HepG2 (cell line): ENCODE results near the gene CACTIN. TPM values are rescaled to one million over a fixed set of nuclear protein-coding genes. Genes with fewer than 3 reads are reported as not detected.

ENCODE experiments used
- ATAC-seq: fragments of 200-7000 bp; cut with Tn5 transposase; 3 replicates; pipeline ENCODE4 v1.9.1; 2020; ENCODE audit warnings: mild to moderate bottlenecking, moderate library complexity
- BruUV-seq: library from RNA; stranded (reverse); fragments of 400-500 nt; replicated peaks from 2 replicates; lab custom pipeline; 2021; lab: Mats Ljungman, UMichigan
- CTCF ChIA-PET: fragments of 300-600 bp; formaldehyde crosslinking; extraction: SDS; loops from one replicate; lab custom pipeline; 2021; ENCODE audit warnings: low total read pairs, inconsistent platforms, low intra/inter-chr PET ratio; lab: Yijun Ruan, JAX
- POLR2A ChIA-PET: fragments of 350-600 bp; sonication (Branson Sonifier 250); formaldehyde crosslinking; loops from one replicate; lab custom pipeline; 2020; ENCODE audit warnings: antibody characterized with exemption, inconsistent platforms; lab: Yijun Ruan, JAX
- DNase-seq: peaks from one replicate; pipeline ENCODE4 v3.0.0-alpha.2; 2015; ENCODE audit warnings: low spot score
- FAIRE-seq: peaks from 3 replicates; lab custom pipeline; 2011; peaks lifted over from hg19 to GRCh38; lab: Jason Lieb, UNC
- H2AFZ ChIP-seq: one replicate; pipeline ENCODE4 v1.6.1; 2011; ENCODE audit warnings: low read length, inconsistent platforms
- H3K27ac ChIP-seq: fragments of 300-600 bp; 3 replicates; pipeline ENCODE4 v1.8.0; 2011; ENCODE audit warnings: mixed run types, mild to moderate bottlenecking, mixed read lengths, low read length, inconsistent platforms; ENCODE audit not compliant: insufficient read depth; ENCODE audit errors: extremely low read length
- H3K27me3 ChIP-seq, 2 experiments: fragments of 200-600 bp in 1 of 2; 2 replicates in 1 of 2; 3 replicates in 1 of 2; pipeline versions ENCODE4 v1.6.0 to v1.8.0; 2011; ENCODE audit warnings: low read length in 2 of 2, mild to moderate bottlenecking in 2 of 2, moderate library complexity in 2 of 2, inconsistent platforms in 1 of 2; ENCODE audit not compliant: insufficient read depth in 2 of 2, control insufficient read depth in 1 of 2
- H3K36me3 ChIP-seq, 2 experiments: fragments of 200-600 bp in 1 of 2; replicated peaks in 1 of 2; 2 replicates in 1 of 2; 3 replicates in 1 of 2; pipeline versions ENCODE4 v1.5.1 to v1.8.0; 2011; ENCODE audit warnings: low read length in 2 of 2, inconsistent platforms in 1 of 2; ENCODE audit not compliant: insufficient read depth in 2 of 2, control insufficient read depth in 1 of 2
- H3K4me1 ChIP-seq: 2 replicates; pipeline ENCODE4 v1.5.1; 2012; ENCODE audit warnings: low read length, inconsistent platforms; ENCODE audit not compliant: insufficient read depth
- H3K4me2 ChIP-seq: 2 replicates; pipeline ENCODE4 v1.6.0; 2011; ENCODE audit warnings: low read depth, low read length, inconsistent platforms
- H3K4me3 ChIP-seq, 3 experiments: fragments of 200-600 bp in 1 of 3; sonication (generic), shearing (Covaris generic) in 1 of 3; replicated peaks in 1 of 3; 2 replicates each; pipeline ENCODE4 v1.5.1; 2011 to 2016; ENCODE audit warnings: low read length in 3 of 3, inconsistent platforms in 2 of 3, low read depth in 2 of 3, mild to moderate bottlenecking in 2 of 3, control low read depth in 1 of 3, mixed read lengths in 1 of 3; ENCODE audit not compliant: insufficient read depth in 1 of 3
- H3K79me2 ChIP-seq: one replicate; pipeline ENCODE4 v1.6.1; 2011; ENCODE audit warnings: low read length, inconsistent platforms; ENCODE audit not compliant: insufficient read depth
- H3K9ac ChIP-seq: 2 replicates; pipeline ENCODE4 v1.6.0; 2011; ENCODE audit warnings: mild to moderate bottlenecking, low read depth, low read length, inconsistent platforms; ENCODE audit not compliant: insufficient read depth
- H3K9me3 ChIP-seq: 2 replicates; pipeline ENCODE4 v1.5.1; 2012; ENCODE audit warnings: mild to moderate bottlenecking, low read length
- H4K20me1 ChIP-seq: 2 replicates; pipeline ENCODE4 v1.6.0; 2011; ENCODE audit warnings: inconsistent platforms, mild to moderate bottlenecking, low read length, moderate library complexity; ENCODE audit not compliant: insufficient read depth
- NFE2 ChIP-seq: sonication (generic); formaldehyde crosslinking; IDR thresholded peaks from 2 replicates; pipeline ENCODE4 v1.4.0; 2020; ENCODE audit warnings: missing genetic modification reagents
- PHF5A ChIP-seq: IDR thresholded peaks from one replicate; pipeline ENCODE4 v1.6.1; 2018; ENCODE audit warnings: low read depth, missing genetic modification reagents; ENCODE audit not compliant: unreplicated experiment
- REXO4 ChIP-seq: sonication (generic); formaldehyde crosslinking; IDR thresholded peaks from 2 replicates; pipeline ENCODE4 v1.8.0; 2022; ENCODE audit warnings: missing genetic modification reagents, mild to moderate bottlenecking, borderline replicate concordance
- TCF7L2 ChIP-seq: IDR thresholded peaks from 2 replicates; pipeline ENCODE4 v1.6.1; 2011; ENCODE audit warnings: mild to moderate bottlenecking, low read depth, low read length, moderate library complexity
- ZNF569 ChIP-seq: sonication (generic); formaldehyde crosslinking; IDR thresholded peaks from 2 replicates; pipeline ENCODE4 v1.5.0; 2020; ENCODE audit warnings: mild to moderate bottlenecking, missing genetic modification reagents, moderate library complexity, borderline replicate concordance
- ZSCAN29 ChIP-seq: sonication (generic); formaldehyde crosslinking; conservative IDR thresholded peaks from 2 replicates; pipeline ENCODE4 v1.4.0; 2020; ENCODE audit warnings: mild to moderate bottlenecking, missing genetic modification reagents
- WGBS: methylation state at CpG from one replicate; pipeline ENCODE4 v1.1.6; 2017; ENCODE audit warnings: low lambda C conversion rate; 5-methylcytosine and 5-hydroxymethylcytosine counted together
- in situ Hi-C: cut with HindIII; loops from 2 replicates; pipeline ENCODE4 v1.10.0; 2017; ENCODE audit warnings: low pct_unique_long_range_greater_than_20kb; ENCODE audit not compliant: extremely low pct_ligation_motif_present
- intact Hi-C: fragments of 100-400 bp; cut with micrococcal nuclease; formaldehyde crosslinking; loops from one replicate; pipeline ENCODE4 v1.10.0; 2022; ENCODE audit not compliant: unreplicated experiment
- polyA plus RNA-seq, 8 experiments: library from polyadenylated mRNA; depleted of rRNA in 3 of 8; stranded (reverse) in 7 of 8; unstranded in 1 of 8; fragments of >200 nt; fragmentation: Illumina TruSeq in 4 of 8; extraction: Trizol in 4 of 8; gene quantifications; 2 replicates each; pipeline versions ENCODE4 v1.2.1 to v1.2.3, GENCODE V29; 2011 to 2016; ENCODE audit warnings: low read depth in 4 of 8, missing spikeins in 1 of 8, mixed read lengths in 1 of 8; ENCODE audit not compliant: insufficient read depth in 1 of 8
- total RNA-seq, 5 experiments: library from RNA; depleted of rRNA; stranded (reverse); fragments of >200 nt; fragmentation: Illumina TruSeq; extraction: Trizol; gene quantifications; 2 replicates each; pipeline ENCODE4 v1.2.3, GENCODE V29; 2016; ENCODE audit warnings: low read depth in 1 of 5
- TF ChIP-seq, protein P1 (sequence below): sonication (generic); formaldehyde crosslinking; conservative IDR thresholded peaks from 2 replicates; pipeline ENCODE4 v1.4.0; 2020; ENCODE audit warnings: missing genetic modification reagents
- TF ChIP-seq, protein P2 (sequence below): sonication (generic); formaldehyde crosslinking; IDR thresholded peaks from 2 replicates; pipeline ENCODE4 v1.5.0; 2020; ENCODE audit warnings: missing genetic modification reagents
- TF ChIP-seq, protein P3 (sequence below): sonication (generic); formaldehyde crosslinking; IDR thresholded peaks from 2 replicates; pipeline ENCODE4 v1.4.0; 2020; ENCODE audit warnings: missing genetic modification reagents

Gene CACTIN
- total and polyA plus RNA-seq, 2 of the 13 experiments (the other 11 are each of a cell fraction or from before 2014, with no cell fraction given), result 10.0 to 16.6 TPM

DNA sequence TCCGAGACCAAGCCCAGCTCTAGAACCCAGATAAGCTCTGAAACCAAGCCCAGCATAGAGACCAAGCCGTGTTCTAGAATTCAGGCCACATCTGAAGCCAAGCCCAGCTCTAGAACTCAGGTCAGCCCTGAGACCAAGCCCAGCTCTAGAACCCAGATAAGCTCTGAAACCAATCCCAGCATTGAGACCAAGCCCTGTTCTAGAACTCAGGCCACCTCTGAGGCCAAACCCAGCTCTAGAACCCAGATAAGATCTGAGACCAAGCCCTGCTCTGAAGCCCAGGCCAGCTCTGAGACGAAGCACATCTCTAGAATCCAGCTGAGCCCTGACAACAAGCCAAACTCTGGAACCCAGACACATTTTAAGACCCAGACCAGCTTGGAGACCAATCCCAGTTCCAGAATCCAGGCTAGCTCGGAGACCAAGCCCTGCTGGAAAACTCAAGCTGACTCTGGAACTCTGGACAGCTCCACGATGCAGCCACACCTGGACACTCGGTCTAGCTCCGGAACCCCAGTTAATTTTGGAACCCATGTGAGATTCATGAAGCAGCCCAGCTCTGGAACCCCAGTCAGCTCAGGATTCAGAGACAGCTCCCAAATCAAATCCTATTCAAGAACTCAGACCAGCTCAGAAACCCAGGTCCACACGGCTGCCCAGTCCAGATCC, 35.5 kb downstream of the CACTIN start:
- intact Hi-C loops, result no loop called here
- no peaks in the 10 kb centered on the region for H3K79me2 ChIP-seq
- no peak overlapping the region for H3K4me2 ChIP-seq
- no peaks in the 10 kb centered on the region for H3K9me3 ChIP-seq
- H2AFZ ChIP-seq, result no peak overlapping the region
- in situ Hi-C loops, result no loop called here
- H3K36me3 ChIP-seq, result no peaks in the 10 kb centered on the region
- TF ChIP-seq, protein P1, sequence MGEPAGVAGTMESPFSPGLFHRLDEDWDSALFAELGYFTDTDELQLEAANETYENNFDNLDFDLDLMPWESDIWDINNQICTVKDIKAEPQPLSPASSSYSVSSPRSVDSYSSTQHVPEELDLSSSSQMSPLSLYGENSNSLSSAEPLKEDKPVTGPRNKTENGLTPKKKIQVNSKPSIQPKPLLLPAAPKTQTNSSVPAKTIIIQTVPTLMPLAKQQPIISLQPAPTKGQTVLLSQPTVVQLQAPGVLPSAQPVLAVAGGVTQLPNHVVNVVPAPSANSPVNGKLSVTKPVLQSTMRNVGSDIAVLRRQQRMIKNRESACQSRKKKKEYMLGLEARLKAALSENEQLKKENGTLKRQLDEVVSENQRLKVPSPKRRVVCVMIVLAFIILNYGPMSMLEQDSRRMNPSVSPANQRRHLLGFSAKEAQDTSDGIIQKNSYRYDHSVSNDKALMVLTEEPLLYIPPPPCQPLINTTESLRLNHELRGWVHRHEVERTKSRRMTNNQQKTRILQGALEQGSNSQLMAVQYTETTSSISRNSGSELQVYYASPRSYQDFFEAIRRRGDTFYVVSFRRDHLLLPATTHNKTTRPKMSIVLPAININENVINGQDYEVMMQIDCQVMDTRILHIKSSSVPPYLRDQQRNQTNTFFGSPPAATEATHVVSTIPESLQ (CRISPR knock-in tag), result no peak
- no TSS peak for BruUV-seq
- FAIRE-seq (no peak), ATAC-seq (no peak), DNase-seq (no peak)
- CTCF ChIA-PET, result no interaction called here
- H4K20me1 ChIP-seq, result no peaks in the 10 kb centered on the region
- WGBS, result no CpG with 5 or more reads among the region's 8 CpGs
- H3K9ac ChIP-seq, result no peak overlapping the region
- H3K27me3 ChIP-seq, result peaks cover 3 to 29% of the 10 kb centered on the region in 2 experiments; a peak in 3 of 5 replicates
- no peaks in the 10 kb centered on the region for H3K4me1 ChIP-seq
- H3K4me3 ChIP-seq, result no peak overlapping the region
- POLR2A ChIA-PET, result no interaction called here
- no peak overlapping the region for H3K27ac ChIP-seq

DNA sequence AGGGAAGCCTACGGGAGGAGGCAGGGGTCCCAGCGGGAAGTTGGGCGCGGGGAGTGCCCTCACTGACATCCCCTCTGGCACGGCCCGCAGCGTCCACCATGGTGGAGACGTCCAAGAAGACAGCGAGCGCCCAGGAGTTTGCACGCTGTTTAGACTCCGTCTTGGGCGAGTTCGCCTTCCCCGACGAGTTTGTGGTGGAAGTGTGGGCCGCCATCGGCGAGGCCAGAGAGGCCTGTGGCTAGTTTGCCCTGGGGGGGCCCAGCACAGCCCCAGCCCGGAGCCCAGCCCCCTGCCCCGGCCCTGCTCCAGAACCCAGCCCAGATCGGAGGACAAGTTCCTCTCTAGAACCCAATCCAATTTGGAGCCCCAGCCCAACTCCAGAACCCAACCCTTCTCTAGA, 36.6 kb downstream of the CACTIN start:
- DNase-seq, result no peak
- Histone ChIP-seq H3K27ac (no peak overlapping the region), H3K9me3 (no peaks in the 10 kb centered on the region), H3K9ac (no peak overlapping the region), H2AFZ (no peak overlapping the region), H3K27me3 (peaks cover 5 to 33% of the 10 kb centered on the region in 2 experiments; a peak in 4 of 5 replicates), H3K36me3 (no peaks in the 10 kb centered on the region), H4K20me1 (no peaks in the 10 kb centered on the region), H3K4me2 (no peak overlapping the region), H3K79me2 (no peaks in the 10 kb centered on the region), H3K4me1 (no peaks in the 10 kb centered on the region), H3K4me3 (no peak overlapping the region)
- in situ Hi-C loops, result no loop called here
- intact Hi-C loops, result no loop called here
- no TSS peak for BruUV-seq
- ATAC-seq, result no peak
- 81% methylated on average over 19 of the region's 22 CpGs for WGBS
- CTCF ChIA-PET, result no interaction called here
- POLR2A ChIA-PET, result no interaction called here
- FAIRE-seq, result no peak
- no peak for TF ChIP-seq NFE2 (CRISPR knock-in tag)
- TF ChIP-seq, protein P2, sequence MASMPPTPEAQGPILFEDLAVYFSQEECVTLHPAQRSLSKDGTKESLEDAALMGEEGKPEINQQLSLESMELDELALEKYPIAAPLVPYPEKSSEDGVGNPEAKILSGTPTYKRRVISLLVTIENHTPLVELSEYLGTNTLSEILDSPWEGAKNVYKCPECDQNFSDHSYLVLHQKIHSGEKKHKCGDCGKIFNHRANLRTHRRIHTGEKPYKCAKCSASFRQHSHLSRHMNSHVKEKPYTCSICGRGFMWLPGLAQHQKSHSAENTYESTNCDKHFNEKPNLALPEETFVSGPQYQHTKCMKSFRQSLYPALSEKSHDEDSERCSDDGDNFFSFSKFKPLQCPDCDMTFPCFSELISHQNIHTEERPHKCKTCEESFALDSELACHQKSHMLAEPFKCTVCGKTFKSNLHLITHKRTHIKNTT (CRISPR knock-in tag), result no peak
- no peak for TF ChIP-seq ZSCAN29
- TF ChIP-seq REXO4 (CRISPR knock-in tag), result no peak
- TF ChIP-seq TCF7L2, result no peak
- TF ChIP-seq, protein P3, sequence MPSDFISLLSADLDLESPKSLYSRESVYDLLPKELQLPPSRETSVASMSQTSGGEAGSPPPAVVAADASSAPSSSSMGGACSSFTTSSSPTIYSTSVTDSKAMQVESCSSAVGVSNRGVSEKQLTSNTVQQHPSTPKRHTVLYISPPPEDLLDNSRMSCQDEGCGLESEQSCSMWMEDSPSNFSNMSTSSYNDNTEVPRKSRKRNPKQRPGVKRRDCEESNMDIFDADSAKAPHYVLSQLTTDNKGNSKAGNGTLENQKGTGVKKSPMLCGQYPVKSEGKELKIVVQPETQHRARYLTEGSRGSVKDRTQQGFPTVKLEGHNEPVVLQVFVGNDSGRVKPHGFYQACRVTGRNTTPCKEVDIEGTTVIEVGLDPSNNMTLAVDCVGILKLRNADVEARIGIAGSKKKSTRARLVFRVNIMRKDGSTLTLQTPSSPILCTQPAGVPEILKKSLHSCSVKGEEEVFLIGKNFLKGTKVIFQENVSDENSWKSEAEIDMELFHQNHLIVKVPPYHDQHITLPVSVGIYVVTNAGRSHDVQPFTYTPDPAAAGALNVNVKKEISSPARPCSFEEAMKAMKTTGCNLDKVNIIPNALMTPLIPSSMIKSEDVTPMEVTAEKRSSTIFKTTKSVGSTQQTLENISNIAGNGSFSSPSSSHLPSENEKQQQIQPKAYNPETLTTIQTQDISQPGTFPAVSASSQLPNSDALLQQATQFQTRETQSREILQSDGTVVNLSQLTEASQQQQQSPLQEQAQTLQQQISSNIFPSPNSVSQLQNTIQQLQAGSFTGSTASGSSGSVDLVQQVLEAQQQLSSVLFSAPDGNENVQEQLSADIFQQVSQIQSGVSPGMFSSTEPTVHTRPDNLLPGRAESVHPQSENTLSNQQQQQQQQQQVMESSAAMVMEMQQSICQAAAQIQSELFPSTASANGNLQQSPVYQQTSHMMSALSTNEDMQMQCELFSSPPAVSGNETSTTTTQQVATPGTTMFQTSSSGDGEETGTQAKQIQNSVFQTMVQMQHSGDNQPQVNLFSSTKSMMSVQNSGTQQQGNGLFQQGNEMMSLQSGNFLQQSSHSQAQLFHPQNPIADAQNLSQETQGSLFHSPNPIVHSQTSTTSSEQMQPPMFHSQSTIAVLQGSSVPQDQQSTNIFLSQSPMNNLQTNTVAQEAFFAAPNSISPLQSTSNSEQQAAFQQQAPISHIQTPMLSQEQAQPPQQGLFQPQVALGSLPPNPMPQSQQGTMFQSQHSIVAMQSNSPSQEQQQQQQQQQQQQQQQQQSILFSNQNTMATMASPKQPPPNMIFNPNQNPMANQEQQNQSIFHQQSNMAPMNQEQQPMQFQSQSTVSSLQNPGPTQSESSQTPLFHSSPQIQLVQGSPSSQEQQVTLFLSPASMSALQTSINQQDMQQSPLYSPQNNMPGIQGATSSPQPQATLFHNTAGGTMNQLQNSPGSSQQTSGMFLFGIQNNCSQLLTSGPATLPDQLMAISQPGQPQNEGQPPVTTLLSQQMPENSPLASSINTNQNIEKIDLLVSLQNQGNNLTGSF (CRISPR knock-in tag), result no peak
- no peak for TF ChIP-seq PHF5A
- no peak for TF ChIP-seq ZNF569 (CRISPR knock-in tag)
